ENCODE data around the gene RABGGTB.
"Not testable (repeated sequence)": the region's sequence is repeated elsewhere in the genome, so short reads cannot be mapped to it uniquely, and the experiment has no call there.

DNA sequence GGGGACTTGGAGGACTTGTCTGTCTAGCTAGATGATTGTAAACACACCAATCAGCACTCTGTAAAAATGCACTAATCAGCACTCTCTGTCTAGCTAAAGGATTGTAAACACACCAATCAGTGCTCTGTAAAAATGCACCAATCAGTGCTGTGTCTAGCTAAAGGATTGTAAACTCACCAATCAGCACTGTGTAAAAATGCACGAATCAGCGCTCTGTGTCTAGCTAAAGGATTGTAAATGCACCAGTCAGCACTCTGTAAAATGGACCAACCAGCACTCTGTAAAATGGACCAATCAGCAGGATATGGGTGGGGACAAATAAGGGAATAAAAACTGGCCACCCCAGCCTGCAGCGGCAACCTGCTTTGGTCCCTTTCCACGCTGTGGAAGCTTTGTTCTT is 27.5 kb upstream of the RABGGTB start:
- TF ChIP-seq POLR2A (IDR thresholded peaks at IDR 0.05); CTCF (IDR thresholded peaks at IDR 0.05 in 4 of 5, conservative IDR thresholded peaks at IDR 0.05 in 1 of 5): not testable (repeated sequence)

Data from gastrocnemius medialis (tissue), 4 donors.